Panc1 (cell line): Measurements from ENCODE around the gene NHEJ1.

Experiments
- POLR2AphosphoS5 ChIP-seq: IDR thresholded peaks from 2 replicates; pipeline ENCODE4 v1.6.1; 2012; ENCODE audit warnings: mild to moderate bottlenecking, low read depth, low read length, moderate library complexity
- SIN3A ChIP-seq: IDR thresholded peaks from 2 replicates; pipeline ENCODE4 v1.6.1; 2012; ENCODE audit warnings: low read depth, mild to moderate bottlenecking, low read length, moderate library complexity, borderline replicate concordance; ENCODE audit not compliant: insufficient read depth
- TCF7L2 ChIP-seq: IDR thresholded peaks from 2 replicates; pipeline ENCODE4 v1.6.1; 2011; ENCODE audit warnings: mild to moderate bottlenecking, low read depth, low read length, inconsistent platforms
- TF ChIP-seq, protein P1 (sequence below): fragments of 450-650 bp; IDR thresholded peaks from 2 replicates; pipeline ENCODE4 v1.5.1; 2017; ENCODE audit warnings: mild to moderate bottlenecking
- TF ChIP-seq, protein P2 (sequence below), 2 experiments: IDR thresholded peaks; 2 replicates each; pipeline ENCODE4 v1.6.1; 2011 to 2012; ENCODE audit warnings: low read depth in 2 of 2, control low read depth in 1 of 2, low read length in 1 of 2, mild to moderate bottlenecking in 1 of 2, moderate library complexity in 1 of 2; ENCODE audit not compliant: insufficient read depth in 1 of 2

DNA sequence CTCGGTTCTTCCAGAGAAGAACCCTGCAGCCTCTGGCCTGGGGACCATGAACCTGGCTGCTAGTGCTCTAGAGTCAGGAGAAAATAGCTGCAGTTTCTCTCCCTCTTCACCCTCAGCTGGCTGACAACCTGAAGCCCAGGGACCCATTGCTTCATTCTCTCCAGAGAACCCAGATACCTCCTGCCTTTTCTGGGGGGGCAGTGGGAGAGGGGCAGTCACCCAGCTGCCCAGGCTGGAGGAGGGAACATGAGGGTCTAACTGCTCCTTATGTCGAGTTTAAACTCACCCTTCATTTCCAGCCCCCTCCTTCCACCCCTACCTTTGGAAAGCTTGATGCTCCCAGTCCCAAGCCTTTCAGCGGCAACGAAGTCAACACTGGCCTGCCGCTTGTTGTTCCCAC, 38.4 kb upstream of the NHEJ1 start:
- TF ChIP-seq TCF7L2, result no peak
- TF ChIP-seq, protein P1, sequence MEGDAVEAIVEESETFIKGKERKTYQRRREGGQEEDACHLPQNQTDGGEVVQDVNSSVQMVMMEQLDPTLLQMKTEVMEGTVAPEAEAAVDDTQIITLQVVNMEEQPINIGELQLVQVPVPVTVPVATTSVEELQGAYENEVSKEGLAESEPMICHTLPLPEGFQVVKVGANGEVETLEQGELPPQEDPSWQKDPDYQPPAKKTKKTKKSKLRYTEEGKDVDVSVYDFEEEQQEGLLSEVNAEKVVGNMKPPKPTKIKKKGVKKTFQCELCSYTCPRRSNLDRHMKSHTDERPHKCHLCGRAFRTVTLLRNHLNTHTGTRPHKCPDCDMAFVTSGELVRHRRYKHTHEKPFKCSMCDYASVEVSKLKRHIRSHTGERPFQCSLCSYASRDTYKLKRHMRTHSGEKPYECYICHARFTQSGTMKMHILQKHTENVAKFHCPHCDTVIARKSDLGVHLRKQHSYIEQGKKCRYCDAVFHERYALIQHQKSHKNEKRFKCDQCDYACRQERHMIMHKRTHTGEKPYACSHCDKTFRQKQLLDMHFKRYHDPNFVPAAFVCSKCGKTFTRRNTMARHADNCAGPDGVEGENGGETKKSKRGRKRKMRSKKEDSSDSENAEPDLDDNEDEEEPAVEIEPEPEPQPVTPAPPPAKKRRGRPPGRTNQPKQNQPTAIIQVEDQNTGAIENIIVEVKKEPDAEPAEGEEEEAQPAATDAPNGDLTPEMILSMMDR, result no peak
- TF ChIP-seq, protein P2, sequence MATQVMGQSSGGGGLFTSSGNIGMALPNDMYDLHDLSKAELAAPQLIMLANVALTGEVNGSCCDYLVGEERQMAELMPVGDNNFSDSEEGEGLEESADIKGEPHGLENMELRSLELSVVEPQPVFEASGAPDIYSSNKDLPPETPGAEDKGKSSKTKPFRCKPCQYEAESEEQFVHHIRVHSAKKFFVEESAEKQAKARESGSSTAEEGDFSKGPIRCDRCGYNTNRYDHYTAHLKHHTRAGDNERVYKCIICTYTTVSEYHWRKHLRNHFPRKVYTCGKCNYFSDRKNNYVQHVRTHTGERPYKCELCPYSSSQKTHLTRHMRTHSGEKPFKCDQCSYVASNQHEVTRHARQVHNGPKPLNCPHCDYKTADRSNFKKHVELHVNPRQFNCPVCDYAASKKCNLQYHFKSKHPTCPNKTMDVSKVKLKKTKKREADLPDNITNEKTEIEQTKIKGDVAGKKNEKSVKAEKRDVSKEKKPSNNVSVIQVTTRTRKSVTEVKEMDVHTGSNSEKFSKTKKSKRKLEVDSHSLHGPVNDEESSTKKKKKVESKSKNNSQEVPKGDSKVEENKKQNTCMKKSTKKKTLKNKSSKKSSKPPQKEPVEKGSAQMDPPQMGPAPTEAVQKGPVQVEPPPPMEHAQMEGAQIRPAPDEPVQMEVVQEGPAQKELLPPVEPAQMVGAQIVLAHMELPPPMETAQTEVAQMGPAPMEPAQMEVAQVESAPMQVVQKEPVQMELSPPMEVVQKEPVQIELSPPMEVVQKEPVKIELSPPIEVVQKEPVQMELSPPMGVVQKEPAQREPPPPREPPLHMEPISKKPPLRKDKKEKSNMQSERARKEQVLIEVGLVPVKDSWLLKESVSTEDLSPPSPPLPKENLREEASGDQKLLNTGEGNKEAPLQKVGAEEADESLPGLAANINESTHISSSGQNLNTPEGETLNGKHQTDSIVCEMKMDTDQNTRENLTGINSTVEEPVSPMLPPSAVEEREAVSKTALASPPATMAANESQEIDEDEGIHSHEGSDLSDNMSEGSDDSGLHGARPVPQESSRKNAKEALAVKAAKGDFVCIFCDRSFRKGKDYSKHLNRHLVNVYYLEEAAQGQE (IDR thresholded peaks at IDR 0.05; ENCODE audit: insufficient read depth in 1 of 2, low read depth in 2 of 2, low read length in 1 of 2), result no peak
- TF ChIP-seq POLR2AphosphoS5, result no peak
- no peak for TF ChIP-seq SIN3A
